ENCODE results near the gene PTPRM. TPM values are rescaled to one million over a fixed set of nuclear protein-coding genes. Genes with fewer than 3 reads are reported as not detected.

Gene PTPRM
- polyA plus RNA-seq, 1 donor from 2014 or later: 126 TPM

DNA sequence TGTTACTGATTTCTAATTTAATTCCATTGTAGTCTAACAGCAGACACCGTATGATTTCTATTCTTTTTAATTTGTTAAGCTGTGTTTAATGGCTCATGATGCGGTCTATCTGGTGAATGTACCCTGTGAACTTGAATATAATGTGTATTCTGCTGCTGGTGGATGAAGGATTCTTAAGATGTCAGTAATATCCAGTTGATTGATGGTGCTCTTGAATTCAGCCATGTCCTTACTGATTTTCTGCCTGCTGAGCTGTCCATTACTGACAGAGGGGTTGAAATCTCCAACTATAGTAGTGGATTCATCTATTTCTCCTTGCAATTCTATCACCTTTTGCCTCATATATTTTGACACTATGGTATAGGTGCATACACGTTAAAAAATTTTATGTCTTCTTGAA is 668.8 kb downstream of the PTPRM start:
- Histone ChIP-seq H3K4me2 (ENCODE audit: low read length) (no peak overlapping the region), H2AFZ (ENCODE audit: low read depth, low read length) (no peak overlapping the region), H3K27ac (ENCODE audit: low read length) (peak overlapping the region; percentile 68), H3K4me3 (ENCODE audit: low read length) (no peak overlapping the region), H3F3A (ENCODE audit: insufficient read depth, low read length, poor library complexity, severe bottlenecking) (peaks cover 3% of the 10 kb centered on the region), H3K79me2 (replicated peaks; ENCODE audit: insufficient read depth, low read length) (no peaks in the 10 kb centered on the region), H3K36me3 (ENCODE audit: insufficient read depth, low read length) (no peaks in the 10 kb centered on the region), H3K27me3 (ENCODE audit: insufficient read depth, low read depth, low read length) (no peaks in the 10 kb centered on the region), H3K9ac (ENCODE audit: low read length) (no peak overlapping the region), H3K9me2 (ENCODE audit: insufficient read depth, low read length) (no peaks in the 10 kb centered on the region), H3K9me3 (ENCODE audit: low read length) (no peaks in the 10 kb centered on the region), H4K20me1 (ENCODE audit: insufficient read depth) (no peaks in the 10 kb centered on the region)
- peak; percentile 94 for TF ChIP-seq EP300 (conservative IDR thresholded peaks at IDR 0.05; ENCODE audit: poor library complexity, severe bottlenecking)
- no peak for TF ChIP-seq EZH2 (IDR thresholded peaks at IDR 0.05; ENCODE audit: borderline replicate concordance, insufficient read depth, low read length, poor library complexity, severe bottlenecking)
- no peak for TF ChIP-seq SMC3 (conservative IDR thresholded peaks at IDR 0.05; ENCODE audit: poor library complexity)
- no peak for TF ChIP-seq TAF1 (IDR thresholded peaks at IDR 0.05; ENCODE audit: low read depth)
- no peak for TF ChIP-seq RAD21 (conservative IDR thresholded peaks at IDR 0.05)
- TF ChIP-seq, protein P1, sequence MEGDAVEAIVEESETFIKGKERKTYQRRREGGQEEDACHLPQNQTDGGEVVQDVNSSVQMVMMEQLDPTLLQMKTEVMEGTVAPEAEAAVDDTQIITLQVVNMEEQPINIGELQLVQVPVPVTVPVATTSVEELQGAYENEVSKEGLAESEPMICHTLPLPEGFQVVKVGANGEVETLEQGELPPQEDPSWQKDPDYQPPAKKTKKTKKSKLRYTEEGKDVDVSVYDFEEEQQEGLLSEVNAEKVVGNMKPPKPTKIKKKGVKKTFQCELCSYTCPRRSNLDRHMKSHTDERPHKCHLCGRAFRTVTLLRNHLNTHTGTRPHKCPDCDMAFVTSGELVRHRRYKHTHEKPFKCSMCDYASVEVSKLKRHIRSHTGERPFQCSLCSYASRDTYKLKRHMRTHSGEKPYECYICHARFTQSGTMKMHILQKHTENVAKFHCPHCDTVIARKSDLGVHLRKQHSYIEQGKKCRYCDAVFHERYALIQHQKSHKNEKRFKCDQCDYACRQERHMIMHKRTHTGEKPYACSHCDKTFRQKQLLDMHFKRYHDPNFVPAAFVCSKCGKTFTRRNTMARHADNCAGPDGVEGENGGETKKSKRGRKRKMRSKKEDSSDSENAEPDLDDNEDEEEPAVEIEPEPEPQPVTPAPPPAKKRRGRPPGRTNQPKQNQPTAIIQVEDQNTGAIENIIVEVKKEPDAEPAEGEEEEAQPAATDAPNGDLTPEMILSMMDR (IDR thresholded peaks at IDR 0.05; ENCODE audit: poor library complexity, severe bottlenecking): no peak
- TF ChIP-seq REST (IDR thresholded peaks at IDR 0.05; ENCODE audit: borderline replicate concordance): no peak
- TF ChIP-seq MXI1 (conservative IDR thresholded peaks at IDR 0.05; ENCODE audit: poor library complexity, severe bottlenecking): no peak
- peak; percentile 66 for TF ChIP-seq POLR2AphosphoS5 (IDR thresholded peaks at IDR 0.05)

- Histone ChIP-seq H3K9me3 (ENCODE audit: low read length) (no peaks in the 10 kb centered on the region), H3K79me2 (replicated peaks; ENCODE audit: insufficient read depth, low read length) (no peaks in the 10 kb centered on the region), H4K20me1 (ENCODE audit: insufficient read depth) (no peaks in the 10 kb centered on the region), H3K27ac (ENCODE audit: low read length) (no peak overlapping the region), H3K27me3 (ENCODE audit: insufficient read depth, low read depth, low read length) (no peaks in the 10 kb centered on the region), H3F3A (ENCODE audit: insufficient read depth, low read length, poor library complexity, severe bottlenecking) (peaks cover 3% of the 10 kb centered on the region), H3K9ac (ENCODE audit: low read length) (no peak overlapping the region), H3K36me3 (ENCODE audit: insufficient read depth, low read length) (no peaks in the 10 kb centered on the region), H3K4me2 (ENCODE audit: low read length) (no peak overlapping the region), H2AFZ (ENCODE audit: low read depth, low read length) (no peak overlapping the region), H3K4me3 (ENCODE audit: low read length) (no peak overlapping the region), H3K9me2 (ENCODE audit: insufficient read depth, low read length) (no peaks in the 10 kb centered on the region)
- TF ChIP-seq, protein P1 (IDR thresholded peaks at IDR 0.05; ENCODE audit: poor library complexity, severe bottlenecking): no peak
- TF ChIP-seq REST (IDR thresholded peaks at IDR 0.05; ENCODE audit: borderline replicate concordance): no peak
- TF ChIP-seq RAD21 (conservative IDR thresholded peaks at IDR 0.05): no peak
- TF ChIP-seq EP300 (conservative IDR thresholded peaks at IDR 0.05; ENCODE audit: poor library complexity, severe bottlenecking): no peak
- TF ChIP-seq POLR2AphosphoS5 (IDR thresholded peaks at IDR 0.05): no peak
- no peak for TF ChIP-seq TAF1 (IDR thresholded peaks at IDR 0.05; ENCODE audit: low read depth)
- no peak for TF ChIP-seq EZH2 (IDR thresholded peaks at IDR 0.05; ENCODE audit: borderline replicate concordance, insufficient read depth, low read length, poor library complexity, severe bottlenecking)
- TF ChIP-seq MXI1 (conservative IDR thresholded peaks at IDR 0.05; ENCODE audit: poor library complexity, severe bottlenecking): no peak
- no peak for TF ChIP-seq SMC3 (conservative IDR thresholded peaks at IDR 0.05; ENCODE audit: poor library complexity)
These were observed 671.4 kb downstream of the PTPRM start for GRCh38 chr18:8238507-8238906.
